Lower leg skin (tissue), 3 donors: Measurements from ENCODE around the gene SURF6.

Experiments
- POLR2A ChIP-seq, 2 donors: fragments of 450-650 bp; IDR thresholded peaks; one replicate each; pipeline ENCODE4 v1.6.1; 2016 to 2017; ENCODE audit warnings: antibody characterized with exemption in 2 of 2, mild to moderate bottlenecking in 1 of 2, moderate library complexity in 1 of 2
- TF ChIP-seq, protein P1 (sequence below), 3 donors: fragments of 450-650 bp; IDR thresholded peaks; one replicate each; pipeline ENCODE4 v1.5.1; 2016; ENCODE audit warnings: antibody characterized with exemption in 3 of 3, mild to moderate bottlenecking in 3 of 3, moderate library complexity in 2 of 3

DNA sequence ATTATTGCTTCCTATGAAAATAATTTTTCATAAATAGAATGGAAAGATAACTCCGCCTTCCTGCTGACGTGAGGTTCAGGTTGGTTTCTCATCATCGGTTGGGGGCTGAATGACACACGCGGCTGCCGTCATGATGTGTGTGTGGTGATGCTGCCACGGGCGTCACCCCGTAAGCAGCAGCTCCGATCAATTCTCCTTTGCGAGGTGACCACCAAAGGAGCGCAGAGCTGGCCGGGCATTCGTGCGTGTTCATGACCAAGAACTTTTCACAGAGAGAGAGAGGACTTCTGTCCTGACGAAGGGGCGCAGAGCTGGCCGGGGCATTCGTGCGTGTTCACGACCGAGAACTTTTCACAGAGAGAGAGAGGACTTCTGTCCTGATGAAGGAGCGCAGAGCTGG is 30.3 kb downstream of the SURF6 start:
- TF ChIP-seq, protein P1, sequence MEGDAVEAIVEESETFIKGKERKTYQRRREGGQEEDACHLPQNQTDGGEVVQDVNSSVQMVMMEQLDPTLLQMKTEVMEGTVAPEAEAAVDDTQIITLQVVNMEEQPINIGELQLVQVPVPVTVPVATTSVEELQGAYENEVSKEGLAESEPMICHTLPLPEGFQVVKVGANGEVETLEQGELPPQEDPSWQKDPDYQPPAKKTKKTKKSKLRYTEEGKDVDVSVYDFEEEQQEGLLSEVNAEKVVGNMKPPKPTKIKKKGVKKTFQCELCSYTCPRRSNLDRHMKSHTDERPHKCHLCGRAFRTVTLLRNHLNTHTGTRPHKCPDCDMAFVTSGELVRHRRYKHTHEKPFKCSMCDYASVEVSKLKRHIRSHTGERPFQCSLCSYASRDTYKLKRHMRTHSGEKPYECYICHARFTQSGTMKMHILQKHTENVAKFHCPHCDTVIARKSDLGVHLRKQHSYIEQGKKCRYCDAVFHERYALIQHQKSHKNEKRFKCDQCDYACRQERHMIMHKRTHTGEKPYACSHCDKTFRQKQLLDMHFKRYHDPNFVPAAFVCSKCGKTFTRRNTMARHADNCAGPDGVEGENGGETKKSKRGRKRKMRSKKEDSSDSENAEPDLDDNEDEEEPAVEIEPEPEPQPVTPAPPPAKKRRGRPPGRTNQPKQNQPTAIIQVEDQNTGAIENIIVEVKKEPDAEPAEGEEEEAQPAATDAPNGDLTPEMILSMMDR (IDR thresholded peaks at IDR 0.05): no peak
- no peak for TF ChIP-seq POLR2A (IDR thresholded peaks at IDR 0.05)
